Endothelial cell of umbilical vein (primary cell): ENCODE measurements around the gene KCTD13. TPM values are rescaled to one million over a fixed set of nuclear protein-coding genes. Genes with fewer than 3 reads are reported as not detected.

Source experiments
- BruUV-seq: library from RNA; stranded (reverse); fragments of 400-500 nt; replicated peaks from 2 replicates; lab custom pipeline; 2021; lab: Mats Ljungman, UMichigan
- CTCF ChIA-PET: fragments of 300-600, 350-600 bp; sonication (Branson Sonifier 250); formaldehyde crosslinking; loops from one replicate; lab custom pipeline; 2021; ENCODE audit warnings: antibody characterized with exemption, inconsistent platforms; lab: Charles Lee
- POLR2A ChIA-PET: fragments of 300-600, 350-600 bp; sonication (Branson Sonifier 250); formaldehyde crosslinking; loops from one replicate; lab custom pipeline; 2021; ENCODE audit warnings: antibody characterized with exemption, inconsistent platforms; lab: Charles Lee
- DNase-seq: peaks from one replicate; pipeline ENCODE4 v3.0.0-alpha.2; 2011; ENCODE audit warnings: low read depth, low spot score
- FAIRE-seq: peaks from 2 replicates; lab custom pipeline; 2011; peaks lifted over from hg19 to GRCh38; lab: Jason Lieb, UNC
- H2AFZ ChIP-seq: 2 replicates; pipeline ENCODE4 v1.6.0; 2012; ENCODE audit warnings: low read depth, low read length, control low read depth, inconsistent platforms
- H3K27ac ChIP-seq: 2 replicates; pipeline ENCODE4 v1.5.1; 2011; ENCODE audit warnings: low read depth, mild to moderate bottlenecking, control low read depth, low read length, moderate library complexity; ENCODE audit not compliant: insufficient read depth
- H3K27me3 ChIP-seq, 2 experiments: 2 replicates each; pipeline versions ENCODE4 v1.6.0 to v1.6.1; 2011; ENCODE audit warnings: low read length in 2 of 2, mixed read lengths in 1 of 2; ENCODE audit not compliant: control insufficient read depth in 2 of 2, insufficient read depth in 2 of 2
- H3K36me3 ChIP-seq, 2 experiments: 2 replicates in 1 of 2; 3 replicates in 1 of 2; pipeline ENCODE4 v1.5.1; 2011; ENCODE audit warnings: low read length in 2 of 2, mild to moderate bottlenecking in 1 of 2, moderate library complexity in 1 of 2; ENCODE audit not compliant: control insufficient read depth in 2 of 2, insufficient read depth in 2 of 2; ENCODE audit errors: extremely low read depth in 1 of 2
- H3K4me1 ChIP-seq: 3 replicates; pipeline ENCODE4 v1.5.1; 2011; ENCODE audit warnings: mild to moderate bottlenecking, low read length; ENCODE audit not compliant: control insufficient read depth, insufficient read depth; ENCODE audit errors: extremely low read depth
- H3K4me2 ChIP-seq: 2 replicates; pipeline ENCODE4 v1.6.1; 2011; ENCODE audit warnings: low read length, control low read depth, mixed read lengths; ENCODE audit not compliant: insufficient read depth
- H3K4me3 ChIP-seq, 3 experiments: fragments of 200-600 bp in 1 of 3; sonication (generic), shearing (Covaris generic) in 1 of 3; replicated peaks in 1 of 3; 2 replicates each; pipeline ENCODE4 v1.5.1; 2011 to 2016; ENCODE audit warnings: control low read depth in 3 of 3, low read length in 3 of 3, mild to moderate bottlenecking in 2 of 3, inconsistent platforms in 1 of 3, low read depth in 1 of 3, moderate library complexity in 1 of 3; ENCODE audit not compliant: insufficient read depth in 1 of 3
- H3K79me2 ChIP-seq: 2 replicates; pipeline ENCODE4 v1.6.0; 2012; ENCODE audit warnings: low read length, inconsistent platforms; ENCODE audit not compliant: control insufficient read depth, insufficient read depth
- H3K9ac ChIP-seq: replicated peaks from 2 replicates; pipeline ENCODE3; 2011; ENCODE audit warnings: low read length, control low read depth; ENCODE audit not compliant: insufficient read depth; ENCODE audit errors: extremely low read depth
- H3K9me1 ChIP-seq: replicated peaks from 3 replicates; pipeline ENCODE4 v1.6.0; 2011; ENCODE audit warnings: mild to moderate bottlenecking, low read length; ENCODE audit not compliant: control insufficient read depth, insufficient read depth; ENCODE audit errors: extremely low read depth
- H3K9me3 ChIP-seq: replicated peaks from 2 replicates; pipeline ENCODE4 v1.5.1; 2012; ENCODE audit warnings: low read length, inconsistent platforms; ENCODE audit not compliant: control insufficient read depth, insufficient read depth
- H4K20me1 ChIP-seq: replicated peaks from 2 replicates; pipeline ENCODE3; 2011; ENCODE audit warnings: mild to moderate bottlenecking, low read length; ENCODE audit not compliant: control insufficient read depth, insufficient read depth; ENCODE audit errors: extremely low read depth
- EZH2 ChIP-seq: IDR thresholded peaks from 2 replicates; pipeline ENCODE4 v1.6.1; 2012; ENCODE audit warnings: borderline replicate concordance, low read depth, mild to moderate bottlenecking, moderate library complexity, low read length, inconsistent platforms; ENCODE audit not compliant: severe bottlenecking
- FOS ChIP-seq: IDR thresholded peaks from 2 replicates; pipeline ENCODE4 v1.6.1; 2011; ENCODE audit warnings: mild to moderate bottlenecking, low read length, moderate library complexity, borderline replicate concordance; ENCODE audit not compliant: insufficient read depth
- GATA2 ChIP-seq: IDR thresholded peaks from 2 replicates; pipeline ENCODE4 v1.7.0; 2011; ENCODE audit warnings: low read depth, mild to moderate bottlenecking, moderate library complexity, mixed read lengths, low read length; ENCODE audit not compliant: insufficient read length, insufficient read depth
- JUN ChIP-seq: IDR thresholded peaks from 2 replicates; pipeline ENCODE4 v1.6.1; 2011; ENCODE audit warnings: borderline replicate concordance, low read depth; ENCODE audit not compliant: insufficient read length, insufficient read depth
- MYC ChIP-seq: IDR thresholded peaks from one replicate; pipeline ENCODE4 v1.6.1; 2011; ENCODE audit warnings: mild to moderate bottlenecking, low read depth, low read length
- POLR2A ChIP-seq: IDR thresholded peaks from 2 replicates; pipeline ENCODE4 v1.6.1; 2012; ENCODE audit warnings: low read depth, mild to moderate bottlenecking, control low read depth, low read length
- POLR2AphosphoS5 ChIP-seq: IDR thresholded peaks from 2 replicates; pipeline ENCODE4 v1.6.1; 2012; ENCODE audit warnings: low read depth, mild to moderate bottlenecking, control low read depth, low read length, moderate library complexity; ENCODE audit not compliant: insufficient read depth
- dilution Hi-C: fragments of 300-500 bp; cut with MboI; formaldehyde crosslinking; loops from one replicate; pipeline ENCODE4 v1.15.0; 2019; ENCODE audit warnings: low sequenced_read_pairs; ENCODE audit not compliant: extremely low pct_ligation_motif_present
- intact Hi-C: fragments of 100-400 bp; cut with micrococcal nuclease; formaldehyde crosslinking; loops from one replicate; pipeline ENCODE4 v1.10.0; 2022
- polyA plus RNA-seq, 4 experiments: library from polyadenylated mRNA; depleted of rRNA in 3 of 4; stranded (reverse) in 3 of 4; unstranded in 1 of 4; fragments of >200 nt; gene quantifications; 2 replicates each; pipeline versions ENCODE4 v1.2.1 to v1.2.3, GENCODE V29; 2011 to 2012; ENCODE audit warnings: missing spikeins in 1 of 4
- total RNA-seq: library from RNA; stranded (reverse); gene quantifications from 2 replicates; pipeline ENCODE4 v1.2.3, GENCODE V29; 2021
- TF ChIP-seq, protein P1 (sequence below), 2 donors: IDR thresholded peaks; 1 replicate in 1 of 2; 2 replicates in 1 of 2; pipeline ENCODE4 v1.5.1; 2011; ENCODE audit warnings: low read length in 2 of 2, mild to moderate bottlenecking in 2 of 2, moderate library complexity in 2 of 2, control low read depth in 1 of 2, inconsistent platforms in 1 of 2, low read depth in 1 of 2; ENCODE audit not compliant: insufficient read depth in 1 of 2; ENCODE audit errors: extremely low read depth in 1 of 2
- TF ChIP-seq, protein P2 (sequence below): IDR thresholded peaks from 2 replicates; pipeline ENCODE4 v1.6.1; 2011; ENCODE audit not compliant: insufficient read depth, insufficient read length

The KCTD13 gene
- total and polyA plus RNA-seq, 2 donors (not counting 3 experiments of a cell fraction or from before 2014, with no cell fraction given) = 22.6 to 24.2 TPM

DNA sequence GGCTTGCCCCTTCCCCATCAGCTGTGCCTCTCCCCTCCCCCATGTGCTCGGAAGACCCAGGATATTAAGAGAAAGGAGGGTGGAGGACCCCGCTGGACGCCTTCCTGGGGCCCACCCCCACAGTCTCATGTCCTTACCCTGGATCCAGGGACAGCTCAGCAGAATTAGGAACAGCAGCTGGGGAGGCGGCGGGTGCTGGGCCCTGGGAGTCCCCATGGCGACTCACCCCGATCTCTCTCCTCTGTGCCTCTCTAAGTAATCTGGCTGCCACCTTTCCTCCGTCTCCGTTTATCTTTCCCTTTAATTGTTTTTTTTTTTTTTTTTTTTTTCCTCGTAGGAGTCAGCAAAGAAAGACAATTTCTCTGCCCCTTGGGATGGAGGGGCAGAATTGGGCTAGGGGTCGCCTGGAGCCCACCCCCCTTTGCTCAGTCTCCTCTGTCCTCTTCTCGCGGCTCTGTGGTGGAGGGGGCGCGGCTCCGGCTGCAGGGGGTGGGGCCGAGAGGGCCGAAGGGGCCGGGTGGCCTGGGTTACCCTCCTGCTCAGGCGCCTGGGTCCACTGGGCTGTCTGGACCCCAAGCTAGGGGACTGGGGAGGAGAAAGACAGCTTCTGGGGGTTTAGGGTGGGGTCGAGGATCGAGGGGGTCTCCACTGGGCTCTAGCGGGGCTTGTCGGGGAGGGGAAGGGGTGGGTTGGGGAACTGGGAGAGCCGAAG, 27.1 kb downstream of the KCTD13 start:
- peaks cover 5 to 8% of the 10 kb centered on the region in 2 experiments for H3K27me3 ChIP-seq
- intact Hi-C loops (no loop called here), dilution Hi-C loops (no loop called here)
- BruUV-seq = no TSS peak
- ChIA-PET CTCF (interaction anchor here (0.7 to 2.1 kb wide), 8 partner anchors 9 to 152 kb away, joined by 3 to 9 read pairs (median 4); partner anchors contain the start of genes CDIPT and PAGR1), POLR2A (interaction anchor here (0.6 to 1.5 kb wide), 2 partner anchors 75 to 166 kb away, joined by 3 read pairs; partner anchors contain the start of genes ALDOA and TAOK2)
- FAIRE-seq (peak; percentile 4), DNase-seq (no peak)
- peaks cover 5% of the 10 kb centered on the region for H3K4me1 ChIP-seq
- H4K20me1 ChIP-seq = no peaks in the 10 kb centered on the region
- no peaks in the 10 kb centered on the region for H3K79me2 ChIP-seq
- H3K4me3 ChIP-seq = peak overlapping the region in 1 of 3 experiments; percentile 31
- peak overlapping the region; percentile 33 for H3K4me2 ChIP-seq
- no peak overlapping the region for H3K9ac ChIP-seq
- H3K27ac ChIP-seq = no peak overlapping the region
- H3K9me1 ChIP-seq = no peaks in the 10 kb centered on the region
- H2AFZ ChIP-seq = no peak overlapping the region
- no peaks in the 10 kb centered on the region for H3K36me3 ChIP-seq
- no peaks in the 10 kb centered on the region for H3K9me3 ChIP-seq
- TF ChIP-seq EZH2 (no peak), POLR2AphosphoS5 (no peak), POLR2A (no peak), FOS (no peak), GATA2 (no peak), MYC (no peak), JUN (no peak)
- TF ChIP-seq, protein P1, sequence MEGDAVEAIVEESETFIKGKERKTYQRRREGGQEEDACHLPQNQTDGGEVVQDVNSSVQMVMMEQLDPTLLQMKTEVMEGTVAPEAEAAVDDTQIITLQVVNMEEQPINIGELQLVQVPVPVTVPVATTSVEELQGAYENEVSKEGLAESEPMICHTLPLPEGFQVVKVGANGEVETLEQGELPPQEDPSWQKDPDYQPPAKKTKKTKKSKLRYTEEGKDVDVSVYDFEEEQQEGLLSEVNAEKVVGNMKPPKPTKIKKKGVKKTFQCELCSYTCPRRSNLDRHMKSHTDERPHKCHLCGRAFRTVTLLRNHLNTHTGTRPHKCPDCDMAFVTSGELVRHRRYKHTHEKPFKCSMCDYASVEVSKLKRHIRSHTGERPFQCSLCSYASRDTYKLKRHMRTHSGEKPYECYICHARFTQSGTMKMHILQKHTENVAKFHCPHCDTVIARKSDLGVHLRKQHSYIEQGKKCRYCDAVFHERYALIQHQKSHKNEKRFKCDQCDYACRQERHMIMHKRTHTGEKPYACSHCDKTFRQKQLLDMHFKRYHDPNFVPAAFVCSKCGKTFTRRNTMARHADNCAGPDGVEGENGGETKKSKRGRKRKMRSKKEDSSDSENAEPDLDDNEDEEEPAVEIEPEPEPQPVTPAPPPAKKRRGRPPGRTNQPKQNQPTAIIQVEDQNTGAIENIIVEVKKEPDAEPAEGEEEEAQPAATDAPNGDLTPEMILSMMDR (IDR thresholded peaks at IDR 0.05; ENCODE audit: extremely low read depth in 1 of 2, insufficient read depth in 1 of 2, low read depth in 1 of 2, low read length in 2 of 2) = no peak
- TF ChIP-seq, protein P2, sequence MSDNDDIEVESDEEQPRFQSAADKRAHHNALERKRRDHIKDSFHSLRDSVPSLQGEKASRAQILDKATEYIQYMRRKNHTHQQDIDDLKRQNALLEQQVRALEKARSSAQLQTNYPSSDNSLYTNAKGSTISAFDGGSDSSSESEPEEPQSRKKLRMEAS = no peak
